HCT116 (cell line): Measurements from ENCODE around the gene CAPRIN2. TPM values are rescaled to one million over a fixed set of nuclear protein-coding genes. Genes with fewer than 3 reads are reported as not detected.
A peak's percentile ranks its signal among the peaks of the same experiment; 100 is the strongest.

Experiments used
- ATAC-seq: fragments of 200-7000 bp; cut with Tn5 transposase; 2 replicates; pipeline ENCODE4 v1.9.1; 2020; ENCODE audit warnings: mild to moderate bottlenecking, moderate library complexity
- BruUV-seq: library from RNA; stranded (reverse); fragments of 400-500 nt; replicated peaks from 2 replicates; lab custom pipeline; 2021; lab: Mats Ljungman, UMichigan
- CTCF ChIA-PET: fragments of 300-600 bp; sonication (Branson Sonifier 250); formaldehyde crosslinking; loops from one replicate; lab custom pipeline; 2021; ENCODE audit warnings: antibody characterized with exemption; lab: Charles Lee
- POLR2A ChIA-PET: fragments of 300-600, 350-600 bp; sonication (Branson Sonifier 250); formaldehyde crosslinking; loops from one replicate; lab custom pipeline; 2021; ENCODE audit warnings: antibody characterized with exemption; lab: Charles Lee
- RAD21 ChIA-PET, 2 experiments: fragments of 300-600 bp; sonication (Branson Sonifier 250); formaldehyde crosslinking; loops; one replicate each; lab custom pipeline; 2023; ENCODE audit warnings: low total read pairs in 2 of 2; ENCODE audit not compliant: uncharacterized antibody in 2 of 2, unreplicated experiment in 2 of 2, low non-redundant PET in 1 of 2; lab: Charles Lee
- DNase-seq: peaks from one replicate; pipeline ENCODE4 v3.0.0-alpha.2; 2010; ENCODE audit warnings: low read depth, low spot score
- H2AFZ ChIP-seq: fragments of 200-600 bp; shearing (Covaris generic), sonication (generic); 2 replicates; pipeline ENCODE4 v1.6.1; 2017; ENCODE audit warnings: low read depth, mixed run types, mixed read lengths, antibody characterized with exemption, low read length; ENCODE audit not compliant: poor library complexity, severe bottlenecking
- H3K27ac ChIP-seq: 2 replicates; pipeline ENCODE4 v1.5.1; 2012; ENCODE audit warnings: low read depth, low read length
- H3K27me3 ChIP-seq: fragments of 200-600 bp; sonication (generic); 2 replicates; pipeline ENCODE4 v1.6.1; 2016; ENCODE audit warnings: mixed run types, low read length, mixed read lengths; ENCODE audit not compliant: insufficient read depth
- H3K36me3 ChIP-seq, 2 experiments: fragments of 200-500 bp in 1 of 2; fragments of 200-600 bp in 1 of 2; sonication (Bioruptor generic) in 1 of 2; sonication (generic) in 1 of 2; 2 replicates each; pipeline versions ENCODE4 v1.5.1 to v1.6.1; 2014 to 2016; ENCODE audit warnings: low read length in 2 of 2, inconsistent platforms in 1 of 2, mixed read lengths in 1 of 2, mixed run types in 1 of 2; ENCODE audit not compliant: insufficient read depth in 2 of 2, control insufficient read depth in 1 of 2
- H3K4me1 ChIP-seq, 2 experiments: fragments of 200-600 bp in 1 of 2; sonication (generic) in 1 of 2; 2 replicates each; pipeline versions ENCODE4 v1.5.1 to v1.6.1; 2012 to 2017; ENCODE audit warnings: low read length in 2 of 2, inconsistent platforms in 1 of 2, mild to moderate bottlenecking in 1 of 2, mixed read lengths in 1 of 2, mixed run types in 1 of 2, moderate library complexity in 1 of 2; ENCODE audit not compliant: insufficient read depth in 2 of 2, control insufficient read depth in 1 of 2
- H3K4me2 ChIP-seq: fragments of 200-600 bp; sonication (generic); 2 replicates; pipeline ENCODE4 v1.6.1; 2017; ENCODE audit warnings: mixed run types, low read length, mixed read lengths
- H3K4me3 ChIP-seq, 2 experiments: fragments of 200-600 bp in 1 of 2; sonication (generic) in 1 of 2; replicated peaks in 1 of 2; 2 replicates each; pipeline ENCODE4 v1.5.1; 2011 to 2016; ENCODE audit warnings: low read length in 2 of 2, control low read depth in 1 of 2, low read depth in 1 of 2, mild to moderate bottlenecking in 1 of 2, mixed read lengths in 1 of 2, mixed run types in 1 of 2
- H3K79me2 ChIP-seq: fragments of 200-600 bp; sonication (generic); 2 replicates; pipeline ENCODE4 v1.6.1; 2017; ENCODE audit warnings: mild to moderate bottlenecking, mixed run types, low read length, moderate library complexity, mixed read lengths; ENCODE audit not compliant: insufficient read depth
- H3K9ac ChIP-seq: fragments of 200-600 bp; sonication (generic); 2 replicates; pipeline ENCODE4 v1.6.1; 2016; ENCODE audit warnings: low read length, mixed read lengths
- H3K9me2 ChIP-seq: fragments of 200-600 bp; sonication (generic), shearing (Covaris generic); 2 replicates; pipeline ENCODE4 v1.6.1; 2017; ENCODE audit warnings: mixed run types, mild to moderate bottlenecking, moderate library complexity; ENCODE audit not compliant: insufficient read depth
- H3K9me3 ChIP-seq, 2 experiments: fragments of 200-500 bp in 1 of 2; fragments of 200-600 bp in 1 of 2; sonication (Bioruptor generic) in 1 of 2; sonication (generic) in 1 of 2; 2 replicates each; pipeline ENCODE4 v1.6.1; 2014 to 2017; ENCODE audit warnings: low read length in 2 of 2, mixed read lengths in 2 of 2, inconsistent platforms in 1 of 2, low read depth in 1 of 2, mild to moderate bottlenecking in 1 of 2, mixed run types in 1 of 2, moderate library complexity in 1 of 2; ENCODE audit not compliant: control insufficient read depth in 1 of 2, insufficient read depth in 1 of 2
- H4K20me1 ChIP-seq: fragments of 200-600 bp; sonication (generic), shearing (Covaris generic); 2 replicates; pipeline ENCODE4 v1.6.1; 2017; ENCODE audit warnings: mixed run types, mild to moderate bottlenecking, moderate library complexity; ENCODE audit not compliant: insufficient read depth
- ATF3 ChIP-seq: IDR thresholded peaks from 2 replicates; pipeline ENCODE4 v1.6.1; 2012
- CBX3 ChIP-seq: IDR thresholded peaks from 2 replicates; pipeline ENCODE4 v1.6.1; 2012; ENCODE audit warnings: low read depth
- CEBPB ChIP-seq: IDR thresholded peaks from 2 replicates; pipeline ENCODE4 v1.6.1; 2012; ENCODE audit warnings: low read depth
- EGR1 ChIP-seq: IDR thresholded peaks from 2 replicates; pipeline ENCODE4 v1.6.1; 2012; ENCODE audit warnings: low read depth
- ELF1 ChIP-seq: IDR thresholded peaks from 2 replicates; pipeline ENCODE4 v1.6.1; 2012; ENCODE audit warnings: low read depth, borderline replicate concordance
- EZH2 ChIP-seq: fragments of 200-600 bp; sonication (generic); IDR thresholded peaks from 2 replicates; pipeline ENCODE4 v1.6.1; 2017; ENCODE audit warnings: antibody characterized with exemption, mixed run types
- EZH2phosphoT487 ChIP-seq: fragments of 200-600 bp; IDR thresholded peaks from 2 replicates; pipeline ENCODE4 v1.6.1; 2018; ENCODE audit warnings: antibody characterized with exemption, borderline replicate concordance
- JUND ChIP-seq: IDR thresholded peaks from 2 replicates; pipeline ENCODE4 v1.6.1; 2012
- MAX ChIP-seq: IDR thresholded peaks from 2 replicates; pipeline ENCODE4 v1.6.1; 2012
- POLR2A ChIP-seq: IDR thresholded peaks from 2 replicates; pipeline ENCODE4 v1.7.0; 2011; ENCODE audit warnings: borderline replicate concordance; ENCODE audit not compliant: insufficient read depth, insufficient read length; ENCODE audit errors: extremely low read depth
- POLR2AphosphoS5 ChIP-seq: IDR thresholded peaks from 2 replicates; pipeline ENCODE4 v1.6.1; 2011; ENCODE audit warnings: mild to moderate bottlenecking, low read depth, low read length, moderate library complexity
- RAD21 ChIP-seq: IDR thresholded peaks from 2 replicates; pipeline ENCODE4 v1.6.1; 2012; ENCODE audit warnings: low read depth, mild to moderate bottlenecking
- SIN3A ChIP-seq: IDR thresholded peaks from 2 replicates; pipeline ENCODE4 v1.6.1; 2012; ENCODE audit warnings: low read depth
- SP1 ChIP-seq: IDR thresholded peaks from 2 replicates; pipeline ENCODE4 v1.6.1; 2012; ENCODE audit warnings: low read depth
- YY1 ChIP-seq: IDR thresholded peaks from 2 replicates; pipeline ENCODE4 v1.6.1; 2011; ENCODE audit warnings: low read length, low read depth, moderate library complexity, mild to moderate bottlenecking; ENCODE audit not compliant: insufficient replicate concordance; ENCODE audit errors: extremely low read depth
- ZBTB33 ChIP-seq: IDR thresholded peaks from 2 replicates; pipeline ENCODE4 v1.6.1; 2011; ENCODE audit warnings: mild to moderate bottlenecking, low read length, moderate library complexity; ENCODE audit not compliant: insufficient replicate concordance; ENCODE audit errors: extremely low read depth
- ZFX ChIP-seq: fragments of 450-650 bp; IDR thresholded peaks from 2 replicates; pipeline ENCODE4 v1.6.1; 2017
- ZNF274 ChIP-seq: fragments of 200-500 bp; sonication (Bioruptor generic); IDR thresholded peaks from 2 replicates; pipeline ENCODE4 v1.6.1; 2014; ENCODE audit warnings: mild to moderate bottlenecking, low read depth, low read length, inconsistent platforms
- intact Hi-C: fragments of 100-400 bp; cut with micrococcal nuclease; formaldehyde crosslinking; loops from 2 replicates; pipeline ENCODE4 v1.10.0; 2022
- total RNA-seq: library from RNA; stranded (reverse); gene quantifications from one replicate; pipeline ENCODE4 v1.2.1, GENCODE V29; 2021; ENCODE audit not compliant: unreplicated experiment

The CAPRIN2 gene
- total RNA-seq, 1 experiment from 2014 or later, result 30.8 TPM

GRCh38 chr12:30694412-30695198 lies 60.1 kb downstream of the CAPRIN2 start:
- RAD21 ChIA-PET, result no interaction called here
- Histone ChIP-seq H3K9ac (peak overlapping the region; percentile 81), H3K79me2 (peaks cover 58% of the 10 kb centered on the region), H4K20me1 (no peaks in the 10 kb centered on the region), H3K27ac (peak overlapping the region; percentile 70; the same call in 1 of the 2 replicates), H2AFZ (no peak overlapping the region), H3K4me2 (peak overlapping the region; percentile 93), H3K4me1 (peaks cover 12 to 32% of the 10 kb centered on the region in 2 experiments; a peak in 3 of 4 replicates), H3K9me2 (no peaks in the 10 kb centered on the region), H3K4me3 (peak overlapping the region; percentile 88 to 98), H3K9me3 (no peaks in the 10 kb centered on the region), H3K27me3 (no peaks in the 10 kb centered on the region), H3K36me3 (no peaks in the 10 kb centered on the region; a peak in 1 of 4 replicates)
- peak; percentile 68 for ATAC-seq
- CTCF ChIA-PET, result interaction anchor here (1.2 kb wide), 1 partner anchor 22 kb away, joined by 4 read pairs; no protein-coding TSS in a partner anchor
- POLR2A ChIA-PET, result interaction anchor here (1.3 kb wide), 1 partner anchor 13 kb away, joined by 5 read pairs; no protein-coding TSS in a partner anchor
- no TSS peak for BruUV-seq
- TF ChIP-seq YY1 (no peak), EGR1 (no peak), MAX (peak; percentile 66), SIN3A (no peak)
- peak; percentile 21 for DNase-seq
- intact Hi-C loops, result loop anchor here (5.0 kb wide), 2 partner anchors 63 to 103 kb away; no protein-coding TSS in a partner anchor

- ChIA-PET POLR2A (no interaction called here), RAD21 (no interaction called here), CTCF (no interaction called here)
- peaks cover 12 to 32% of the 10 kb centered on the region in 2 experiments; a peak in 3 of 4 replicates for H3K4me1 ChIP-seq
- H3K79me2 ChIP-seq, result peaks cover 74% of the 10 kb centered on the region
- no peak overlapping the region for H3K4me3 ChIP-seq
- no peak for ATAC-seq
- no peak overlapping the region for H3K4me2 ChIP-seq
- no peaks in the 10 kb centered on the region for H3K9me2 ChIP-seq
- no peak overlapping the region for H2AFZ ChIP-seq
- H3K36me3 ChIP-seq, result no peaks in the 10 kb centered on the region; a peak in 2 of 4 replicates
- H3K27ac ChIP-seq, result no peak overlapping the region
- no peaks in the 10 kb centered on the region for H4K20me1 ChIP-seq
- no peak for DNase-seq
- BruUV-seq, result no TSS peak
- H3K27me3 ChIP-seq, result no peaks in the 10 kb centered on the region
- no peak overlapping the region for H3K9ac ChIP-seq
- intact Hi-C loops, result no loop called here
- H3K9me3 ChIP-seq, result no peaks in the 10 kb centered on the region
- TF ChIP-seq SP1 (no peak), YY1 (no peak), EZH2phosphoT487 (no peak), ELF1 (no peak), CEBPB (no peak), ZBTB33 (no peak), MAX (no peak), ATF3 (no peak), ZFX (no peak), EZH2 (no peak), RAD21 (no peak), EGR1 (no peak), JUND (no peak), POLR2A (no peak), POLR2AphosphoS5 (no peak), ZNF274 (no peak), CBX3 (no peak)
Measured at GRCh38 chr12:30692470-30692869, 62.3 kb downstream of the CAPRIN2 start.
